Measurements from ENCODE around the gene TMED10. TPM values are rescaled to one million over a fixed set of nuclear protein-coding genes. Genes with fewer than 3 reads are reported as not detected.
A peak's percentile ranks its signal among the peaks of the same experiment; 100 is the strongest.

TMED10 gene
- total and polyA plus RNA-seq, 2 donors (not counting 3 experiments of a cell fraction or from before 2014, with no cell fraction given) = 338 to 342 TPM

DNA sequence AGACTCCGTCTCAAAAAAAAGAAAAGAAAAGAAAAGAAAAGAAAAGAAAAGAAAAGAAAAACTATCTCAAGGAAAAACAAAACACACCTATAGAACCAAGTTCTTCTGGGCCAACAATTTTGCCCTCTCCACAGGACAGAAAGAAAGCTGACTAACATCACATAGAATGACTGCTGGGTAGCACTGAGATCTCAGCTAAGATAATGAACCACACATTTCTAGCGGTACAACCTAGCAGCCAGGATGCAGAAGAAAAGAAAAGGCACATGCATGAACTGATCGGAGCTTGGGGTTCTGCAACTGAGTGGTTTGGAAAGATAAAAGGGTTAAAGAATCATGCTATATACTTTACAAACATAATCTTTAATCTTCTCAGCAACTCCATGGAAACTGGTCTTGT is 19.5 kb downstream of the TMED10 start:
- Histone ChIP-seq H3K79me2 (ENCODE audit: control insufficient read depth, insufficient read depth, low read length) (peaks cover 76% of the 10 kb centered on the region), H4K20me1 (replicated peaks; ENCODE audit: control insufficient read depth, extremely low read depth, insufficient read depth, low read length) (peaks cover 3% of the 10 kb centered on the region), H3K4me3 (replicated peaks in 1 of 3; ENCODE audit: insufficient read depth in 1 of 3, low read depth in 1 of 3, low read length in 3 of 3) (no peak overlapping the region), H3K4me1 (ENCODE audit: control insufficient read depth, extremely low read depth, insufficient read depth, low read length) (peaks cover 4% of the 10 kb centered on the region), H3K36me3 (ENCODE audit: control insufficient read depth in 2 of 2, extremely low read depth in 1 of 2, insufficient read depth in 2 of 2, low read length in 2 of 2) (peaks cover 0 to 2% of the 10 kb centered on the region in 2 experiments), H3K9ac (replicated peaks; ENCODE audit: extremely low read depth, insufficient read depth, low read length) (no peak overlapping the region), H3K27me3 (ENCODE audit: control insufficient read depth in 2 of 2, insufficient read depth in 2 of 2, low read length in 2 of 2) (no peaks in the 10 kb centered on the region), H3K4me2 (ENCODE audit: insufficient read depth, low read length) (no peak overlapping the region), H3K27ac (ENCODE audit: insufficient read depth, low read depth, low read length) (no peak overlapping the region), H3K9me1 (replicated peaks; ENCODE audit: control insufficient read depth, extremely low read depth, insufficient read depth, low read length) (no peaks in the 10 kb centered on the region), H3K9me3 (replicated peaks; ENCODE audit: control insufficient read depth, insufficient read depth, low read length) (no peaks in the 10 kb centered on the region), H2AFZ (ENCODE audit: low read depth, low read length) (no peak overlapping the region)
- CTCF ChIA-PET = interaction anchor here (1.1 kb wide), 1 partner anchor 102 kb away, joined by 3 read pairs; no protein-coding TSS in a partner anchor
- dilution Hi-C loops (cut with MboI; ENCODE audit: extremely low pct_ligation_motif_present, low sequenced_read_pairs) (no loop called here), intact Hi-C loops (cut with micrococcal nuclease) (no loop called here)
- no peak for TF ChIP-seq MYC (IDR thresholded peaks at IDR 0.05; ENCODE audit: low read depth, low read length)
- no peak for TF ChIP-seq POLR2AphosphoS5 (IDR thresholded peaks at IDR 0.05; ENCODE audit: insufficient read depth, low read depth, low read length)
- TF ChIP-seq GATA2 (IDR thresholded peaks at IDR 0.05; ENCODE audit: insufficient read depth, insufficient read length, low read depth, low read length) = peak; percentile 37
- no peak for DNase-seq (ENCODE audit: low read depth, low spot score)
- POLR2A ChIA-PET = interaction anchor here (0.6 kb wide), 1 partner anchor 47 kb away, joined by 3 read pairs; no protein-coding TSS in a partner anchor
- no peak for FAIRE-seq
- no TSS peak for BruUV-seq (replicated peaks)

DNA sequence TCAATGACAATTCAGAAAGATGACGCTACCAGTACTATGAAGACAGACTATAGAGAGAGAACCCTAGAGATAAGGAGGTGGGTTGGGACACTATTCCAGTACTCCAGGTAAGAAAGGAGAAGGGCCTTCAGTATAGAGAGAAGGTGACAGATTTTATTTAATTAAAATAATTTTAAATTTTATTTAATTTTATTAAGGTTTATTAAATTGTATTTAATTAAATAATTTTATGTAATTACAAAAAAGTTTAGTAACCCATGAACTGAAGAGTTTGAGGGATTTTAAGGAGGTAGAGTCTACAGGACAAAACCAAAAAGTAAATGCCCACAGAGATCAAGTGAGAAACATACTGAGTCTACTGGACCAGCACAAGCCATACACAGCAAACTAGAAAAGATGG is 20.3 kb downstream of the TMED10 start:
- BruUV-seq (replicated peaks) = no TSS peak
- peaks cover 0 to 3% of the 10 kb centered on the region in 2 experiments for H3K36me3 ChIP-seq (ENCODE audit: control insufficient read depth in 2 of 2, extremely low read depth in 1 of 2, insufficient read depth in 2 of 2, low read length in 2 of 2)
- H3K27me3 ChIP-seq (ENCODE audit: control insufficient read depth in 2 of 2, insufficient read depth in 2 of 2, low read length in 2 of 2) = no peaks in the 10 kb centered on the region
- H3K4me3 ChIP-seq (replicated peaks in 1 of 3; ENCODE audit: insufficient read depth in 1 of 3, low read depth in 1 of 3, low read length in 3 of 3) = no peak overlapping the region
- H2AFZ ChIP-seq (ENCODE audit: low read depth, low read length) = no peak overlapping the region
- no peak overlapping the region for H3K9ac ChIP-seq (replicated peaks; ENCODE audit: extremely low read depth, insufficient read depth, low read length)
- FAIRE-seq (no peak), DNase-seq (ENCODE audit: low read depth, low spot score) (no peak)
- POLR2A ChIA-PET = no interaction called here
- CTCF ChIA-PET = interaction anchor here (0.8 kb wide), 1 partner anchor 12 kb away, joined by 3 read pairs; no protein-coding TSS in a partner anchor
- peaks cover 72% of the 10 kb centered on the region for H3K79me2 ChIP-seq (ENCODE audit: control insufficient read depth, insufficient read depth, low read length)
- peaks cover 3% of the 10 kb centered on the region for H4K20me1 ChIP-seq (replicated peaks; ENCODE audit: control insufficient read depth, extremely low read depth, insufficient read depth, low read length)
- no peak for TF ChIP-seq GATA2 (IDR thresholded peaks at IDR 0.05; ENCODE audit: insufficient read depth, insufficient read length, low read depth, low read length)
- no peak for TF ChIP-seq POLR2A (IDR thresholded peaks at IDR 0.05; ENCODE audit: low read depth, low read length)
- TF ChIP-seq MAX (IDR thresholded peaks at IDR 0.05; ENCODE audit: insufficient read depth, insufficient read length) = no peak
- no peak for TF ChIP-seq FOS (IDR thresholded peaks at IDR 0.05; ENCODE audit: borderline replicate concordance, insufficient read depth, low read length)
- no peak for TF ChIP-seq CTCF (IDR thresholded peaks at IDR 0.05; ENCODE audit: extremely low read depth in 1 of 2, insufficient read depth in 1 of 2, low read depth in 1 of 2, low read length in 2 of 2)
- TF ChIP-seq MYC (IDR thresholded peaks at IDR 0.05; ENCODE audit: low read depth, low read length) = no peak
- TF ChIP-seq JUN (IDR thresholded peaks at IDR 0.05; ENCODE audit: borderline replicate concordance, insufficient read depth, insufficient read length, low read depth) = no peak
- no peak for TF ChIP-seq EZH2 (IDR thresholded peaks at IDR 0.05; ENCODE audit: borderline replicate concordance, low read depth, low read length, severe bottlenecking)
- no peak for TF ChIP-seq POLR2AphosphoS5 (IDR thresholded peaks at IDR 0.05; ENCODE audit: insufficient read depth, low read depth, low read length)
- peaks cover 4% of the 10 kb centered on the region for H3K4me1 ChIP-seq (ENCODE audit: control insufficient read depth, extremely low read depth, insufficient read depth, low read length)
- no peaks in the 10 kb centered on the region for H3K9me3 ChIP-seq (replicated peaks; ENCODE audit: control insufficient read depth, insufficient read depth, low read length)
- intact Hi-C loops (cut with micrococcal nuclease) = no loop called here
- H3K27ac ChIP-seq (ENCODE audit: insufficient read depth, low read depth, low read length) = no peak overlapping the region
- dilution Hi-C loops (cut with MboI; ENCODE audit: extremely low pct_ligation_motif_present, low sequenced_read_pairs) = no loop called here
- no peaks in the 10 kb centered on the region for H3K9me1 ChIP-seq (replicated peaks; ENCODE audit: control insufficient read depth, extremely low read depth, insufficient read depth, low read length)
- H3K4me2 ChIP-seq (ENCODE audit: insufficient read depth, low read length) = no peak overlapping the region
